ENCODE results near the gene DHRS9.

The DHRS9 gene

DNA sequence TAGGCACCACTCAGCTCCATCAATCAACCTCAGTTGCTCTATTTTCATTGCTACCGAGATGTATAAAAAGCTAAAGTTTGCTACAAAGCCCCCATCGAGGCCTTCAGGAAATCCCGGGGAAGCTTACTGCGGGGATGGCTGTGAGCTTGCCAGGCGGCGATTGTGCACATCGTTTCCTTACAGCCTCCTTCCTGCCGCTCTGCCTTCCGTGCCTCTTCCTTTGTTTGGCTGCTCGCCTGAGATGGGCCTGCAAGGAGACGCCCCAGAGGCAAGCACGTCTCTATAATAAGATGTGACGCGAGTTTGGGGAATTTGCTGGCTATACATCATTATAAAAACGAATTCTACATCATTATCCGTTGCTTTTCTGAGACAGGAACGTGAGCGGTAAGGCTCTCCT is 41.6 kb downstream of the DHRS9 start:
- H3K27me3 ChIP-seq (ENCODE audit: control insufficient read depth, insufficient read depth, low read length) = no peaks in the 10 kb centered on the region
- no peaks in the 10 kb centered on the region for H3K9me3 ChIP-seq (ENCODE audit: control insufficient read depth, insufficient read depth, low read length)
- DNase-seq (ENCODE audit: low read depth, low spot score) = no peak
- WGBS (ENCODE audit: insufficient coverage, insufficient read length) = no CpG with 5 or more reads among the region's 18 CpGs
- no peaks in the 10 kb centered on the region for H3K36me3 ChIP-seq (ENCODE audit: control insufficient read depth, insufficient read depth, low read length)
- no peak overlapping the region for H3K4me3 ChIP-seq (ENCODE audit: low read length)
- no peaks in the 10 kb centered on the region; the same call in 1 of the 2 replicates for H3K4me1 ChIP-seq (ENCODE audit: control insufficient read depth, insufficient read depth, low read length)
- H3K27ac ChIP-seq (ENCODE audit: low read length) = no peak overlapping the region

DNA sequence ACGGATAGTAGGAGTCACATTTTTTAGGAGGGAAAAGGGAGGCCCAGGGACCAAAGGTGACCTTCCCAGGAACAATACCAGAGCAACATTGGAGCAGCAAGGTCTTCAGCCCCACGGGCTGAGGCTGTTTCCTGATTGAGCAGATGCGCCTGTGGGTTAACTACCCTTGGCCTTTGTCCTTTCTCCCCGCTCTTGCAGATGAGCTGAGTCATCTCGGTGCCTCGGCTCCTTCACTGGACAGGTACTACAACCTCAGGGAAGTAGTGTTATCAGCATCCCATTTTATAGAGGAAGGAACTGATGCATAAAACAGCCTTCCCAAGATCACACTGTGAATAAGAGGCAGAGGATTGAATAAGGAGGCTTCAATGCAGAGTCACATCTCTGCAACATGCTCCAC is 43.5 kb downstream of the DHRS9 start:
- Histone ChIP-seq H3K9me3 (ENCODE audit: control insufficient read depth, insufficient read depth, low read length) (no peaks in the 10 kb centered on the region), H3K4me1 (ENCODE audit: control insufficient read depth, insufficient read depth, low read length) (no peaks in the 10 kb centered on the region; the same call in 1 of the 2 replicates), H3K36me3 (ENCODE audit: control insufficient read depth, insufficient read depth, low read length) (no peaks in the 10 kb centered on the region), H3K27ac (ENCODE audit: low read length) (no peak overlapping the region), H3K27me3 (ENCODE audit: control insufficient read depth, insufficient read depth, low read length) (no peaks in the 10 kb centered on the region), H3K4me3 (ENCODE audit: low read length) (no peak overlapping the region)
- WGBS (ENCODE audit: insufficient coverage, insufficient read length) = no CpG with 5 or more reads among the region's 6 CpGs
- DNase-seq (ENCODE audit: low read depth, low spot score) = no peak

DNA sequence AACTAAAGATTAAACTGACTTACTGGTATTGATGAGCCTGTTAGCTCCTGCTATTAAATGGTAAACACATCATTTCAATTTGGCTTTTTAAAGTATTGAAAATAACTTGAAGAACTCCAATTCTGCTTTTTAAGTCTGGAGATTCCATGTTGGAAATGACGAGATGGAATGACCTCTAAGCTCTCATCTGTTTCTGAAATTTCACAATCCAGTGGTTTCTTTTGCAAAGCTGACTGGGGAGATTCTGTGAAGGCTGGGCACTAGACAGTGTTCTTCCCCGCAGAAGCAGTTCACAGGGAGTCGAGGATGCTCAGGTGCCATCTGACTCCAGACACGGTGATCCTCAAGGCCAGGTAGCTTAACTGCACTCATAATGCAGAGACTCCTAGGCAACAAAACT is 44.7 kb downstream of the DHRS9 start:
- no peaks in the 10 kb centered on the region; the same call in 1 of the 2 replicates for H3K4me1 ChIP-seq (ENCODE audit: control insufficient read depth, insufficient read depth, low read length)
- no peak overlapping the region for H3K4me3 ChIP-seq (ENCODE audit: low read length)
- no peak overlapping the region for H3K27ac ChIP-seq (ENCODE audit: low read length)
- H3K36me3 ChIP-seq (ENCODE audit: control insufficient read depth, insufficient read depth, low read length) = no peaks in the 10 kb centered on the region
- no peak for DNase-seq (ENCODE audit: low read depth, low spot score)
- no peaks in the 10 kb centered on the region for H3K9me3 ChIP-seq (ENCODE audit: control insufficient read depth, insufficient read depth, low read length)
- no peaks in the 10 kb centered on the region for H3K27me3 ChIP-seq (ENCODE audit: control insufficient read depth, insufficient read depth, low read length)
- WGBS (ENCODE audit: insufficient coverage, insufficient read length) = no CpG with 5 or more reads among the region's 4 CpGs

DNA sequence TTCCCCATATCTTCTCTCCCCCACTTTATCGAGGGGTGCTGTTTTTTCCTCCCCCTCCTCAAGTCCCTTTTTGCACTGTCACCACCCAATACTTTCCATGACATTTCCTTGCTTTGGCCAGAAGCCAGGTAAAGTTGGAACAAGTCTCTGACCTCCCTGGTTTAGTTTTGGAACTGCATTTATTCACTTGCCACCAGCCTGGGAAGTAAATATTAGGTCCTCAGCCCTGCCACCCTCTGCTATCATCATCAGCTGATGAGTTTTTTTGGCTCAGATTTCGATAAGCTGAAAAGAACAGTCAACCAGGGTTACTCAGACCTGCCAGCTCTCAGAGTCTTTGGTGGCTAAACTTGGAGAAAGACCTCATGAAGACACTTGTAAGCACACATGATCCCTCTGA is 47.0 kb downstream of the DHRS9 start:
- Histone ChIP-seq H3K27me3 (ENCODE audit: control insufficient read depth, insufficient read depth, low read length) (no peaks in the 10 kb centered on the region), H3K4me1 (ENCODE audit: control insufficient read depth, insufficient read depth, low read length) (no peaks in the 10 kb centered on the region), H3K9me3 (ENCODE audit: control insufficient read depth, insufficient read depth, low read length) (no peaks in the 10 kb centered on the region), H3K27ac (ENCODE audit: low read length) (no peak overlapping the region), H3K4me3 (ENCODE audit: low read length) (no peak overlapping the region), H3K36me3 (ENCODE audit: control insufficient read depth, insufficient read depth, low read length) (no peaks in the 10 kb centered on the region)
- no CpG with 5 or more reads among the region's 2 CpGs for WGBS (ENCODE audit: insufficient coverage, insufficient read length)
- DNase-seq (ENCODE audit: low read depth, low spot score) = no peak

DNA sequence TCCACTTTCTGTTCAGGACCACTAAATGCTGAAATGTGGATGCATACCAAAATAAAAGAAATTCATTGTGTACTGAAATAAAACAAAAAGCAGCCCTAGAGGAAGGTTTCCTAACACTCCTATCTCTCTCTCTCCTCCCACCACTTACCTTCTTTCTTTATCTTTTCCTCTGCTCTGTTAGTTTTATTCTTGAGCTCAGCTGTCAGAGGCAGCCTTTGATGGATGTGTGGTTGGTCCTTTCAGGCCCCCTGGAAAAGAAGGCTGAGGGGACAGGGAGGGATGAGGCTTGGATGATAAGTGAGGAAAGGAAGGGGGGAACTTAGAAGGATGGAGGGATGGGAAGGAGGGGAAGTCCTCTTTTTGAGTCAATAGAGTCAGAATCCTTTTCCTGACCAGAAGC is 47.6 kb downstream of the DHRS9 start:
- Histone ChIP-seq H3K27me3 (ENCODE audit: control insufficient read depth, insufficient read depth, low read length) (no peaks in the 10 kb centered on the region), H3K36me3 (ENCODE audit: control insufficient read depth, insufficient read depth, low read length) (no peaks in the 10 kb centered on the region), H3K4me3 (ENCODE audit: low read length) (no peak overlapping the region), H3K9me3 (ENCODE audit: control insufficient read depth, insufficient read depth, low read length) (no peaks in the 10 kb centered on the region), H3K27ac (ENCODE audit: low read length) (no peak overlapping the region), H3K4me1 (ENCODE audit: control insufficient read depth, insufficient read depth, low read length) (no peaks in the 10 kb centered on the region)
- DNase-seq (ENCODE audit: low read depth, low spot score) = no peak

DNA sequence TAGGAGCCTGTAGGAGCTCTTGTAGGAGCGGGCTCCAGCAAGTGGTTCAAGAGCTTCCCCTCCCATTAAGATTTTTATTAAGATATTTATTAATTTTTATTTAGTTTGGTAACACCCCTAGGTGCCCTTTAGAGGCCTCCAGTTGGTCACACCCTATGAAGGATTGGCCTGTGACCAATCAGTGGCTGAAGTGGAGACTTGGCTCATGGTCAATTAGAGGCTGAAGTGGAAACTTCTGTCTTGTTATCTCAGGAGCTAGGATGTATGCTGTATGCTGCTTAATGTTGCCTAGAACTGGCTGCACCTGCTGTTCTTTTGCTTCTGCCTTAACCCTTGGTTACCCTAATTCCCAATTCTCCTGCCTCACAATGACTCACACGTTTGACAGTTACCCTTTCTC is 48.7 kb downstream of the DHRS9 start:
- H3K4me3 ChIP-seq (ENCODE audit: low read length) = no peak overlapping the region
- H3K36me3 ChIP-seq (ENCODE audit: control insufficient read depth, insufficient read depth, low read length) = no peaks in the 10 kb centered on the region
- WGBS (ENCODE audit: insufficient coverage, insufficient read length) = no CpG with 5 or more reads among the region's 2 CpGs
- no peak for DNase-seq (ENCODE audit: low read depth, low spot score)
- H3K27me3 ChIP-seq (ENCODE audit: control insufficient read depth, insufficient read depth, low read length) = no peaks in the 10 kb centered on the region
- H3K9me3 ChIP-seq (ENCODE audit: control insufficient read depth, insufficient read depth, low read length) = no peaks in the 10 kb centered on the region
- no peak overlapping the region for H3K27ac ChIP-seq (ENCODE audit: low read length)
- H3K4me1 ChIP-seq (ENCODE audit: control insufficient read depth, insufficient read depth, low read length) = no peaks in the 10 kb centered on the region

DNA sequence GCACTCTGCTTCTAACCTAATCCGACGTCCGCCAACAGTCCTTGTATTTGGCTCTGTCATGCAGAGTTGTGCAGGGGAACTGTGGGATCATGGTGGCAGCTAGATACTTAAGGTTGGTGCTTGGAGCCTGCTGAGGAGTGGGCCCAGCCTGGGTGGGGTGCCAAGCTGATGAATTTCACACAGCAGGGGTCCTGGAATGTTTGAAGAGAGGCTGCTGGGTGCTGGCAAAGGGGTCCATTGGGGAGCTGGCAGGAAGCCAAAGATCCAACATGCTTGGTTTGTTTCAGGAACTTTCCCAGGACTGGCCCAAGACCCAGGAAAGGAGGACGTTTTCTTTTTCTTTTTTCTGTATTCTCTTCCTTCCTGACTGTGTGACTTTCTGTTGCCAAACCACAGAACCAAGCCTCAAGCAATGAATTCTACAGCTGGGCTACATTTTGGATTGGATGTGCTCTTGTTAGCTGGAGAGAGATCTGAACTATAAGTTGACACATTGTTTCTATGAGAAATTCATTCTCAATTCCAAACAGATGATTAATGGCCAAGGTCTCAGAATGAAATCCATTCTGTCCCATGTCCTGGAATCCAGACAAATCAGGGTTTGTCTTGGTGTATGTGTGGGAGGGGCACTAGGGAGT is 49.9 kb downstream of the DHRS9 start:
- H3K4me3 ChIP-seq (ENCODE audit: low read length) = no peak overlapping the region
- no peak for DNase-seq (ENCODE audit: low read depth, low spot score)
- no peak overlapping the region for H3K27ac ChIP-seq (ENCODE audit: low read length)
- no peaks in the 10 kb centered on the region for H3K9me3 ChIP-seq (ENCODE audit: control insufficient read depth, insufficient read depth, low read length)
- no peaks in the 10 kb centered on the region for H3K36me3 ChIP-seq (ENCODE audit: control insufficient read depth, insufficient read depth, low read length)
- no peaks in the 10 kb centered on the region for H3K27me3 ChIP-seq (ENCODE audit: control insufficient read depth, insufficient read depth, low read length)
- no peaks in the 10 kb centered on the region for H3K4me1 ChIP-seq (ENCODE audit: control insufficient read depth, insufficient read depth, low read length)
- WGBS (ENCODE audit: insufficient coverage, insufficient read length) = no CpG with 5 or more reads among the region's 4 CpGs

DNA sequence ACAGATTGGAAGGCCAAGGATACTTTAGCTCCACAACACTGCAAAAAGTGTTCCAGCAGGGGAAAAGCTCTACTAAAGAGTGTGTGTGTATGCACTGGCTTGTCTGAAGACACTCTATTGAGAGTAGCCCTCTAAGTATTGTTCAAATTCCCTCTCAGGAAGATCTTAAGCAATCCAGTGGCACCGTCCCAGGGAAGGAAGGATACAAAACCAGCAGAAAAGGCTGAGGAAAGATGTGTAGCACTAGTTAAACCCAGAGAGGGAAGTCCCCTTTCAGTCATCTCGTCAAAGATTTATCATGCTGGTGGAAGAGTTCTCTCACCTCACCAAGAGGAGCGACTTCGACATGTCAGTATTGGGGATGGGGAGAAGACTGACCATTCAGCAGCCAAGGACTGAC is 50.5 kb downstream of the DHRS9 start:
- DNase-seq (ENCODE audit: low read depth, low spot score) = no peak
- H3K9me3 ChIP-seq (ENCODE audit: control insufficient read depth, insufficient read depth, low read length) = no peaks in the 10 kb centered on the region
- no peaks in the 10 kb centered on the region for H3K27me3 ChIP-seq (ENCODE audit: control insufficient read depth, insufficient read depth, low read length)
- H3K27ac ChIP-seq (ENCODE audit: low read length) = no peak overlapping the region
- H3K4me1 ChIP-seq (ENCODE audit: control insufficient read depth, insufficient read depth, low read length) = no peaks in the 10 kb centered on the region
- no peaks in the 10 kb centered on the region for H3K36me3 ChIP-seq (ENCODE audit: control insufficient read depth, insufficient read depth, low read length)
- WGBS (ENCODE audit: insufficient coverage, insufficient read length) = no CpG with 5 or more reads among the region's 4 CpGs
- H3K4me3 ChIP-seq (ENCODE audit: low read length) = no peak overlapping the region

DNA sequence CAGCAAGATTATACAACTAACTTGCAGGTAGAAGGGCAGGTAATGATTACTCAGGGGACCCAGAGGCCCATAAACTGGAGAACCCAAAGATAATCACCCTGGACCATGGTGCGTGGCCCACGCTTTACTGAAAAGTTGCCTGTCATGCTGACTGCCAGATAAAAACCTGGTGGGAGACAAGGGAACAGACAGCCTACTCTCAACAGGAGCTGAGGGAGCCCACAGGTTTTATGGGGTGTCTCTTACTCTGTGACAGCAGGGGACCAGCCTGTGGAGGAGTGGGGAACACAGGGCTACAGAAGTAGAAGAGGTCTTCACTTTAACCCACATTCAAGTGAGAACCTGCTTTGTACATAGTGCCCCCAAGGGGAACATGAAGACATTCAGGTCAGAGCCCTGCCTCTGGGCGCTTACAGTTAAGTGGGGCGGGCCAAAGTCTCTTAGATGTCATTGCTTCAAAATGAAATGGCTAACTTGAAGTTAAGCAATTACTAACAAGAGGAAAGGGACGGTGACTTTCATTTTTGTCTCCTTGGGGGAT is 60.4 kb downstream of the DHRS9 start:
- no CpG with 5 or more reads among the region's 5 CpGs for WGBS (ENCODE audit: insufficient coverage, insufficient read length)
- Histone ChIP-seq H3K36me3 (ENCODE audit: control insufficient read depth, insufficient read depth, low read length) (no peaks in the 10 kb centered on the region), H3K9me3 (ENCODE audit: control insufficient read depth, insufficient read depth, low read length) (no peaks in the 10 kb centered on the region), H3K27ac (ENCODE audit: low read length) (no peak overlapping the region), H3K4me3 (ENCODE audit: low read length) (no peak overlapping the region), H3K27me3 (ENCODE audit: control insufficient read depth, insufficient read depth, low read length) (no peaks in the 10 kb centered on the region), H3K4me1 (ENCODE audit: control insufficient read depth, insufficient read depth, low read length) (no peaks in the 10 kb centered on the region)
- DNase-seq (ENCODE audit: low read depth, low spot score) = no peak

DNA sequence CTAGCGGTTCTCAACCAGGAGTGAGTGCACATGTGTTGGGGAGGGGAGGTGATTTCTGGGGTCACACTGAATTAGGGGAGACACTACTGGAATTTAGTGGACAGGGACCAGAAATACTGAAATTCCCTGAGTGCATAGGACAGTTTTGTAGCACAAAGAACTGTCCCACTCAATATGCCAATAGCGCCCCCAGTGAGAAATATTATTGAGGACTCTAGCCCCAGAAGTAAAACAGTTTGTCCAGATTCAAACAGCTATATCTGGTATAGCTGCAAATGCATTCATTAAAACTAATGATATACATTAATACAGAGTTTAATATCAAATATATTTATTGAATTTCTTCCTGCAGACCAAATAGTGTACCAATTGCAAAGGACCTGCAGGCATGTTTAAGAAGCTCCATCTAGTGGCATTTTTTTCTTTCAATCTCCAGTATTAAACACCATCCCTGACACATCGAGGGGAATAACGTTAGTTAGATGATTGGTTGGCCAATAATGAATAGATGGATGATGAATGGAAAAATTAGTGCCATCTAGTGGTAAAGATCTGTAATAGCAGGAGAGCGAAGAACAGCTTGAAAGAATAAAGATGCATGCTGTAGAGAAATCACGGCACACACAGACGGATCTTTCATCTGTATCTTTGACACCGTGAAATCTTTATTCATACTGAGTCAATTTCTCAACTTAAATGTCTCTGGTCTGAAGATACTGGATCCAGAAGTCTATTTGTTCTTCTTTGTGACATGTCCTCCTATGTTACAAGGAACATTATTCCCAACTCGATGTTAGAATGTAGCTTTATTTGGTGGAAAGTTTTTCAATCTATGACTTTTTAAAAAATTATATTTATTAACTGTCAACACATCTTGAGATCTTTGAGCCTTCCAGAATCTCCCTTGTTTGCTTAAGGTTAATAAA is 62.5 kb downstream of the DHRS9 start:
- no peak overlapping the region for H3K27ac ChIP-seq (ENCODE audit: low read length)
- no peak for DNase-seq (ENCODE audit: low read depth, low spot score)
- no peak overlapping the region for H3K4me3 ChIP-seq (ENCODE audit: low read length)
- no peaks in the 10 kb centered on the region for H3K27me3 ChIP-seq (ENCODE audit: control insufficient read depth, insufficient read depth, low read length)
- no peaks in the 10 kb centered on the region for H3K9me3 ChIP-seq (ENCODE audit: control insufficient read depth, insufficient read depth, low read length)
- H3K4me1 ChIP-seq (ENCODE audit: control insufficient read depth, insufficient read depth, low read length) = no peaks in the 10 kb centered on the region
- H3K36me3 ChIP-seq (ENCODE audit: control insufficient read depth, insufficient read depth, low read length) = no peaks in the 10 kb centered on the region
- WGBS (ENCODE audit: insufficient coverage, insufficient read length) = no CpG with 5 or more reads among the region's 9 CpGs
